Transverse colon (tissue), 4 donors: ENCODE data around the gene PDE9A. TPM values are rescaled to one million over a fixed set of nuclear protein-coding genes. Genes with fewer than 3 reads are reported as not detected.
"Not testable (repeated sequence)": the region's sequence is repeated elsewhere in the genome, so short reads cannot be mapped to it uniquely, and the experiment has no call there.

Experiments
- DNase-seq: peaks from one replicate; pipeline ENCODE4 v3.0.0-alpha.2; 2019
- H3K27ac ChIP-seq, 4 donors: fragments of 200-600 bp; sonication (generic); 2 replicates each; pipeline ENCODE4 v1.5.1; 2016 to 2018; ENCODE audit warnings: inconsistent platforms in 4 of 4
- H3K27me3 ChIP-seq: fragments of 200-600 bp; sonication (generic); 2 replicates; pipeline ENCODE4 v1.5.1; 2017; ENCODE audit warnings: inconsistent platforms
- H3K36me3 ChIP-seq, 4 donors: fragments of 200-600 bp; sonication (generic); 2 replicates each; pipeline ENCODE4 v1.5.1; 2017 to 2019; ENCODE audit warnings: inconsistent platforms in 4 of 4
- H3K4me1 ChIP-seq, 4 donors: fragments of 200-600 bp; sonication (generic); 2 replicates each; pipeline ENCODE4 v1.5.1; 2017 to 2020; ENCODE audit warnings: inconsistent platforms in 4 of 4
- H3K4me3 ChIP-seq, 4 donors: fragments of 200-600 bp; sonication (generic); 1 replicate in 1 of 4; 2 replicates in 3 of 4; pipeline versions ENCODE4 v1.5.1 to v1.6.1; 2017 to 2019; ENCODE audit warnings: inconsistent platforms in 4 of 4
- H3K9me3 ChIP-seq, 2 donors: fragments of 200-600 bp; sonication (generic); 2 replicates each; pipeline ENCODE4 v1.5.1; 2017 to 2019; ENCODE audit warnings: inconsistent platforms in 2 of 2
- EP300 ChIP-seq: sonication (generic); formaldehyde crosslinking; IDR thresholded peaks from one replicate; pipeline ENCODE4 v1.6.1; 2017; ENCODE audit warnings: antibody characterized with exemption, low read depth
- POLR2A ChIP-seq: fragments of 450-650 bp; IDR thresholded peaks from one replicate; pipeline ENCODE4 v1.6.1; 2016; ENCODE audit warnings: antibody characterized with exemption, mild to moderate bottlenecking, moderate library complexity
- POLR2AphosphoS5 ChIP-seq, 3 donors: sonication (generic); formaldehyde crosslinking; IDR thresholded peaks; one replicate each; pipeline ENCODE4 v1.6.1; 2016; ENCODE audit warnings: antibody characterized with exemption in 3 of 3
- WGBS, 2 donors: methylation state at CpG; one replicate each; pipeline ENCODE4 v1.1.5; 2018; ENCODE audit warnings: low coverage in 1 of 2; 5-methylcytosine and 5-hydroxymethylcytosine counted together
- in situ Hi-C, 4 donors: fragments of 200-750 bp; cut with MboI; loops; one replicate each; pipeline versions ENCODE4 v1.15.0 to v1.15.1; 2017; ENCODE audit warnings: low sequenced_read_pairs in 3 of 4, low pct_ligation_motif_present in 1 of 4, low pct_unique_long_range_greater_than_20kb in 1 of 4
- intact Hi-C: fragments of 100-400 bp; cut with DNase I; formaldehyde crosslinking; loops from one replicate; pipeline ENCODE4 v1.15.1; 2023; ENCODE audit warnings: low total_unique reads
- total RNA-seq, 4 donors: library from RNA; depleted of rRNA; stranded (reverse); fragments of >200 nt; gene quantifications; one replicate each; pipeline ENCODE4 v1.1.0, GENCODE V29; 2016
- TF ChIP-seq, protein P1 (sequence below), 5 experiments: fragments of 200-600 bp in 3 of 5; fragments of 450-650 bp in 2 of 5; sonication (generic) in 3 of 5; IDR thresholded peaks; 1 replicate in 2 of 5; 2 replicates in 3 of 5; pipeline ENCODE4 v1.5.1; 2016 to 2017; ENCODE audit warnings: antibody characterized with exemption in 5 of 5, inconsistent platforms in 3 of 5, mild to moderate bottlenecking in 2 of 5, moderate library complexity in 1 of 5

Gene PDE9A
- total RNA-seq, 4 donors from 2014 or later: 65.7 to 673 (median 364) TPM

DNA sequence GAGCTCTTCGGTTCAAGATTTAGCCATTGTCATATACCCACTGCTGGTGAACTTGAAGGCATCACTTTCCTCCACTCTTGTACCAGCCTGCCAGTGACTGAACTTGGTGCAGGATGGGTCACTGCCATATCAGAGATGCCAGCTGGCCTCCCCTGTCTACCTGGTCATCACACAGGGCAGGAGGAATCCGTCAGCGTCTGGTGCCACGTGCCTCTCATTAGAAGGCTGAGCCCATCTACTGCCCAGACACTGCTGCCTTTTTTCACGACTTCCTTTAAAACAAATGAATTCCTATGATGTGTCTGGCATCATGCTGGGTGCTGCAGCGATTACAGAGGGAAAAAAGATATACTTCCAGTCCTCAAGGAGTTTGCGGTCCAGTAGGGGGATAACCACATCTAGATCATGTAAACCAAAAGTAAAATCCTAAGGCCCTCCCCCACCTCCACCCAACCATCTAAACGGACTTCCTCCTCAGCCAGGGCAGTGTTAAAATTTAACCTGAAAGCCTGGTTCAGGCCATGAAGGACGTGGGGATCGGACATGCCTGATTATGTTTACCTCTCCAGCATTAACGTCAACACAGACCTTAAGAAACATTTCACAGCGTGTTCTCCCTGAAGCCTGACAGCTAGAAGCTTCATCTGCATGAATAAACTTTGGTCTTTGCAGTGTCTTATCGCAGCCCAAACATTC, 29.2 kb upstream of the PDE9A start:
- TF ChIP-seq POLR2A: no peak
- TF ChIP-seq, protein P1, sequence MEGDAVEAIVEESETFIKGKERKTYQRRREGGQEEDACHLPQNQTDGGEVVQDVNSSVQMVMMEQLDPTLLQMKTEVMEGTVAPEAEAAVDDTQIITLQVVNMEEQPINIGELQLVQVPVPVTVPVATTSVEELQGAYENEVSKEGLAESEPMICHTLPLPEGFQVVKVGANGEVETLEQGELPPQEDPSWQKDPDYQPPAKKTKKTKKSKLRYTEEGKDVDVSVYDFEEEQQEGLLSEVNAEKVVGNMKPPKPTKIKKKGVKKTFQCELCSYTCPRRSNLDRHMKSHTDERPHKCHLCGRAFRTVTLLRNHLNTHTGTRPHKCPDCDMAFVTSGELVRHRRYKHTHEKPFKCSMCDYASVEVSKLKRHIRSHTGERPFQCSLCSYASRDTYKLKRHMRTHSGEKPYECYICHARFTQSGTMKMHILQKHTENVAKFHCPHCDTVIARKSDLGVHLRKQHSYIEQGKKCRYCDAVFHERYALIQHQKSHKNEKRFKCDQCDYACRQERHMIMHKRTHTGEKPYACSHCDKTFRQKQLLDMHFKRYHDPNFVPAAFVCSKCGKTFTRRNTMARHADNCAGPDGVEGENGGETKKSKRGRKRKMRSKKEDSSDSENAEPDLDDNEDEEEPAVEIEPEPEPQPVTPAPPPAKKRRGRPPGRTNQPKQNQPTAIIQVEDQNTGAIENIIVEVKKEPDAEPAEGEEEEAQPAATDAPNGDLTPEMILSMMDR (IDR thresholded peaks at IDR 0.05): no peak
- no peak for TF ChIP-seq POLR2AphosphoS5 (IDR thresholded peaks at IDR 0.05)
- TF ChIP-seq EP300: no peak
- WGBS, 2 donors: 21 to 40% methylated on average over 3 to 13 of the region's 13 CpGs
- no peaks in the 10 kb centered on the region for H3K36me3 ChIP-seq
- no peak overlapping the region for H3K4me3 ChIP-seq
- H3K9me3 ChIP-seq: no peaks in the 10 kb centered on the region
- peak; percentile 29 for DNase-seq
- intact Hi-C loops (no loop called here), in situ Hi-C loops (no loop called here)
- H3K4me1 ChIP-seq: peaks cover 0 to 10% (median 3%) of the 10 kb centered on the region in 4 donors
- H3K27ac ChIP-seq: peak overlapping the region in 1 of 4 donors; percentile 41
- peaks cover 6% of the 10 kb centered on the region for H3K27me3 ChIP-seq

DNA sequence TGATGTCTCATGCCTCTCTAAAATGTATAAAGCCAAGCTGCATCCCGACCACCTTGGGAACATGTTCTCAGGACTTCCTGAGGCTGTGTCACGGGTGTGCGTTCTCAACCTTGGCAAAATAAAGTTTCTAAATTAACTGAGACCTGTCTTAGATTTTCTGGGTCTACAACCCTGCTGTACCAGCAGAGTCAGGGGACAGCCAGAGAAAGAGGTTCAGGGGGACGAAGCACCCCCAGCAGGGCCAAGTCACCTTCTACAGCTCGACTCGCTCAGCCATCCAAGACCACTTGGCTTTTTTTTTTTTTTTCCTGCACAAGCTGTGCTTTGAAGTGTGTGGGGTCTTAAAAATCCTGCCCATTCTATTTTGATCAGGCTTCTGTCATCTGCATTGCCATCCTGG, 28.5 kb upstream of the PDE9A start:
- 70 to 87% methylated on average over 3 to 6 of the region's 6 CpGs for WGBS, 2 donors
- intact Hi-C loops (no loop called here), in situ Hi-C loops (no loop called here)

DNA sequence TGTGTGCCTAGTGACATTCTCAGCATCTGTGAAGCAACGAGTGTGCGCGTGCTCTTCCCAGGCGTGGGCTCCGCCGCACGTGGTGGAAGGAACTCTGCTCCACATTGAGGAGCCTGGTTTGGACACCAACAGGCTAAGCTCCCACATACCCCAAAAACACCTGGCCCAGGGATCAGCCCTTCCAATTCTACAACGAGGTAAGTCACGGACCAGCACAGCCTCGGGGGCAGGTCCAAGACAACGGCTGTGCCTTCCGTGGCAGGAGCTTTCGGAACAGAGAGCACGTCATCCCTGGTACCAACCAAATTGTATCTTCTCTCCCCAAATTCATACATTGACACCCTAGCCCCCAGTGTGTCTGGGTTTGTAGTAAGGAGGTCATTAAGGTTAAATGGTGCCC, 27.2 kb upstream of the PDE9A start:
- DNase-seq: no peak

More for the DNA sequence above, 28.5 kb upstream of the PDE9A start:
- no peaks in the 10 kb centered on the region for H3K36me3 ChIP-seq
- no peak for DNase-seq
- TF ChIP-seq, protein P1 (IDR thresholded peaks at IDR 0.05): no peak
- TF ChIP-seq POLR2AphosphoS5 (IDR thresholded peaks at IDR 0.05): no peak
- H3K27ac ChIP-seq: peak overlapping the region in 1 of 4 donors; percentile 41
- no peaks in the 10 kb centered on the region for H3K9me3 ChIP-seq
- H3K27me3 ChIP-seq: no peaks in the 10 kb centered on the region
- H3K4me3 ChIP-seq: no peak overlapping the region
- peaks cover 0 to 10% (median 3%) of the 10 kb centered on the region in 4 donors for H3K4me1 ChIP-seq

DNA sequence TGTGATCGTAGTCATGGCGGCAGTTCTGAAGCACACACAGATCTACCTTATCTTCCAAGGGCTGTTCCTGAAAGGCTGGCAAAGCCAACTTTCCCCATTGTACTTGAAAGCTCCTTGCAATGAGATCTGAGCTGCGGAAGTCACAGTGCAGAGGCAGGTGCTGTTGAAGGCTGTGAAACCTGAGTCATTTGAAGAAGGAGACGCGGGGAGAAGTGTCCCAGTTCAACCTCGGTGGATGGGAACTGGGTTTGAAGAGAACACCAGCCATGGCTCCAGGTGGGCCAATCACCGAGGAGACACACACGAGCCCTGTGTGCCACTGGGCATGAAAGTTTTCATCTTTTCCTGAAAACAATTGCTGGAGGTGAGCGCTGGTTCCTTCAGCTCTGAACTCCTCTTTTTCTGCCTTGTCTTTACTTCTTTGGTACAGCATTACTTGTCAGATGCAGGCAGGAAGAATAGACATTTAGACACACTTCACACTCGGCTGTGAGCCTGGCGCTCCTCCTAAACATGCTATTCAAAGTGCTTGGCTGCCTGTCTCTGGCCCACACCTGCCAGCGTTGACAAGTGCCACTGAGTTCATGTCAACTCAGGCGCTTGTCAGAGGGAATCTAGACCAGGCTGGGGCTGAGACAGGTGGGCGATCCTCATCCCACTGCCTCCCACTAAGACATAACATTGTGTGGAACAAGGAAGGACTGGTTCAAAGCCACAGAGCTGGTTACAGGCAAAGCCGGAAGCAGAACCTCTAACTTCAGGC, 25.7 kb upstream of the PDE9A start:
- H3K27ac ChIP-seq: no peak overlapping the region
- DNase-seq: no peak
- intact Hi-C loops (no loop called here), in situ Hi-C loops (no loop called here)
- no peaks in the 10 kb centered on the region for H3K36me3 ChIP-seq
- H3K27me3 ChIP-seq: no peaks in the 10 kb centered on the region
- no peak for TF ChIP-seq EP300
- TF ChIP-seq, protein P1 (IDR thresholded peaks at IDR 0.05): no peak
- no peak for TF ChIP-seq POLR2A
- TF ChIP-seq POLR2AphosphoS5 (IDR thresholded peaks at IDR 0.05): no peak
- H3K4me1 ChIP-seq: peaks cover 0 to 10% (median 3%) of the 10 kb centered on the region in 4 donors
- H3K4me3 ChIP-seq: no peak overlapping the region
- 89 to 96% methylated on average over 4 to 15 of the region's 15 CpGs for WGBS, 2 donors
- H3K9me3 ChIP-seq: no peaks in the 10 kb centered on the region

More for the DNA sequence above, 27.2 kb upstream of the PDE9A start:
- H3K36me3 ChIP-seq: no peaks in the 10 kb centered on the region
- TF ChIP-seq EP300 (no peak), POLR2A (no peak), POLR2AphosphoS5 (IDR thresholded peaks at IDR 0.05) (no peak)
- TF ChIP-seq, protein P1 (IDR thresholded peaks at IDR 0.05): no peak
- 93 to 96% methylated on average over 5 to 14 of the region's 14 CpGs for WGBS, 2 donors
- H3K4me1 ChIP-seq: peaks cover 0 to 10% (median 3%) of the 10 kb centered on the region in 4 donors
- in situ Hi-C loops (no loop called here), intact Hi-C loops (no loop called here)
- H3K4me3 ChIP-seq: no peak overlapping the region
- H3K27ac ChIP-seq: no peak overlapping the region
- H3K9me3 ChIP-seq: no peaks in the 10 kb centered on the region
- no peaks in the 10 kb centered on the region for H3K27me3 ChIP-seq

DNA sequence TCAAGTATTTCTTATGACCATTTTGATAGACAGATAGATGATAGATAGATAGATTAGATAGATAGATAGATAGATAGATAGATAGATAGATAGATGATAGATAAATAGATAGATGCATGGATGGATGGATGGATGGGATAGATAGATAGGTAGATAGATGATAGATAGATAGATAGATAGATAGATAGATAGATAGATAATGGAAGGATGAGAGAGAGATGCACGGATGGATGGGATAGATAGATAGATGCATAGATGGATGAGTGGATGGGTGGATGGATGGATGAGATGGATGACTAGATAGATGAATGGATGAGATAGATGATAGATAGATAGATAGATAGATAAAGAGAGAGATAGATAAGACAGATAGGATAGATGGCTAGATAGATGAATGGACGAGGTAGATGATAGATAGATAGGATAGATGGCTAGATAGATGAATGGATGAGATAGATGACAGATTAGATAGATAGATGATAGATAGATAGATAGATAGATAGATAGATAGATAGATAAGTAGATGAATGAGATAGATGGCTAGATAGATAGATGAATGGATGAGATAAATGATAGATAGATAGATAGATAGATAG, 24.9 kb upstream of the PDE9A start:
- H3K9me3 ChIP-seq, H3K36me3 ChIP-seq, intact Hi-C loops, H3K27me3 ChIP-seq, DNase-seq, in situ Hi-C loops, H3K4me3 ChIP-seq, H3K4me1 ChIP-seq, H3K27ac ChIP-seq: not testable (repeated sequence)
- 88 to 95% methylated on average over 2 of the region's 2 CpGs for WGBS, 2 donors
